T-helper 2 cell (primary cell): ENCODE data around the gene TLX3.

ENCODE experiments used
- DNase-seq, 5 experiments: peaks; one replicate each; pipeline versions ENCODE4 v3.0.0 to v3.0.0-alpha.2; 2012 to 2022

The TLX3 gene

GRCh38 chr5:171306781-171307591 is 2.1 kb upstream of the TLX3 start:
- DNase-seq = no peak

DNA sequence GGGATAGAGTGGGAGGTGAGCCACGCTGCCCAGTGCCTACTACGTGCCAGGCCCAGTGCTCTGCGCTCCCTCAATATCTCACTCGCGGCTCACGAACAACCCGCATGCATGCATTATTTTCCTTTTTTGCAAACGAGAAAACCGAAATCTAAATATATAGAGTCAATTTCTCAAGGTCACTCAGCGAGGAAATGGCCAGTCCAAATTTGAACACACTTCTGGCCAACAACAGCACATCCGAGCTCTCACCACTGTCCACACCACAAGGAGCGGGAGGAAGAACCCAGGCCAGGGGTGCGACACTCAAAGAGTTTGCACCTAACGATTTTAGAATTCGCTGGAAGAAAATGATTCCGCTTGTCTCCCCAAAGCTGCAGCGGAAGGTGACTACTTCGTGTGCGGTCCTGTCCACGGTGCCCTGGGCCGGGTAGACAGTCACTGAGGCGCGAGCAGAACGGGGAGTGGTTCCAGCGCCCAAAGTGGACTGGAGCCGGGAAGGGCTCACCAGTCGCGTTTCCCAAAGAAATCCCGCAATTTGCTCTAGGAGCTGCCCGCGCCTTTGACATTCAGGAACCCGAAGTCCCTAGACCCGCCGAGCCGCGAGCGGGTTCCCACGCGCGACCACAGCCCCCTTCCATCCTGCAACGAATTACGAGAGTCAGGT is 1.1 kb upstream of the TLX3 start:
- DNase-seq = no peak

DNA sequence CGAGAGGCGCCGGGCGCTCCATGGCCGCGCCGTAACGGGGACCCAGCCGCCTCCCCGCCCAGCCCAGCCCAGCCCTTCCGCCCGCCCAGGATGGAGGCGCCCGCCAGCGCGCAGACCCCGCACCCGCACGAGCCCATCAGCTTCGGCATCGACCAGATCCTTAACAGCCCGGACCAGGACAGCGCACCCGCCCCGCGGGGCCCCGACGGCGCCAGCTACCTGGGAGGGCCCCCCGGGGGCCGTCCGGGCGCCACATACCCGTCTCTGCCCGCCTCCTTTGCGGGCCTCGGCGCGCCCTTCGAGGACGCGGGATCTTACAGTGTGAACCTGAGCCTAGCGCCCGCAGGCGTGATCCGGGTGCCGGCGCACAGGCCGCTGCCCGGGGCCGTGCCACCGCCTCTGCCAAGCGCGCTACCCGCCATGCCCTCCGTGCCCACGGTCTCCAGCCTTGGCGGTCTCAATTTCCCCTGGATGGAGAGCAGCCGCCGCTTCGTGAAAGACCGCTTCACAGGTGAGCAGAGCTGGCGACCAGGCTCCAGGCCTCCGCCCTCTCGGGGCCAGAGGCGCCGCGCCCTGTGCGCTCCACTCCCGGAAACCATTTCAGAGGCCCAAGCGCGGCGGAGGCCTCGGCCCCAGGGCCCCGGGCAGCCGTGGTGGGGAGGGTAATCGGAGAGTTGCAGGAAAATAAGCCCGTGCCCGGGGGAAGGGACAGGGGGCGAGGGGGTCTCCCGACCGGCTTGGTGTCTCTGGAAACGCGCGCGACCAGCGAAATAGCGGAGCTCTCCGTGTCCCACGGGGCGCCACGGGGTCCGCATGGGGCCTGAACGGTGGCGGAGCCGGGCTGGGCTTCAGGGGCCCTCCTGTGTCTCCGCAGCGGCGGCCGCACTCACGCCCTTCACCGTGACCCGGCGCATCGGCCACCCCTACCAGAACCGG is 496 bp downstream of the TLX3 start:
- DNase-seq = peak in 1 of 5 experiments; percentile 24

DNA sequence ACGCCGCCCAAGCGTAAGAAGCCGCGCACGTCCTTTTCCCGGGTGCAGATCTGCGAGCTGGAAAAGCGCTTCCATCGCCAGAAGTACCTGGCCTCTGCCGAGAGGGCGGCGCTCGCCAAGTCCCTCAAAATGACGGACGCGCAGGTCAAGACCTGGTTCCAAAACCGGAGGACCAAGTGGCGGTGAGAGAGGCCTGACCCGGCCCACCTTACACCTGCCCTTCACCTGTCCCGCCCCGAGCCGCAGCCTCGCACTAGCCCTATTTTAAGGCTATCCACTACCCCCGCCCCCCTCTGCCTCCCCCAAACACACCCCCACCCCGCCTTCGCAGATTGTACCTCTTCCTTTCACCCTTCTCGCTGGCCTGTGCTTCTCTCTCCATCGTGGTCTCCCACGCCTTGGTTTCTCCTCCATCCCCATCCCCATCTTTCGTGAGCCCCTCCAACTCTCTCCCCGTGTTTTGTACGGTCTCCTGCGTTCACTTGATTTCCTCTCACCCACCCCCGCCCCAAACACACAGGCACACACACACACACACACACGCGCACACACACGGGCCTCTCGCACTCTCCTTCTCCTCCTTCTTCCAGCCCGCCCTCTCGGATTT is 1.3 kb downstream of the TLX3 start:
- peak in 1 of 5 experiments; percentile 37 for DNase-seq

DNA sequence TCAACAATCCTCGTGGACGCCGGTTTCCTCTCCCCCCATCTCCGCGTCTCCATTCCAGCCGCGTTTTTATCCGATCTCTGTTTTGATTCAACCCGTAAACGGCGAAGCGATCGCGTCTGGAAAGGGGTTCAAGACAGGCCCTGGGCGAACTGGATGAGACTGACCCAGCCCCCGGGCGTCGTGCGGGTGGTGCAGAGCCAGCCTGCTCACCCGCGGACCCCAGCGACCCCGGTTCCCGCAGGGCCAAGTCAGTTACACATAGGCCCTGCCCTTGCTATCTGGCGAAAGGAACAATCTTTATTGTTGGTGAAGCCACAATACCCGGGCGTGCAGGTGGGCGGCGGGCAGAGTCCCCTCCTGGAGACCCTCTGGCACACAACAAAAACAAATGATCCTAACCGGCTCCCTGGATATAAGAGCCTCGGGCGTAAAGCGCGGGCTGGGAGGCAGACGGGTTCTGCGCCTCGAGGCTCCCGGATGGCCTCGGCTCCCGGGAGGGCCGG is 1.8 kb downstream of the TLX3 start:
- no peak for DNase-seq

- peak in 1 of 5 experiments; percentile 44 for DNase-seq
Observed at GRCh38 chr5:171311322-171312077, 2.5 kb downstream of the TLX3 start.

DNA sequence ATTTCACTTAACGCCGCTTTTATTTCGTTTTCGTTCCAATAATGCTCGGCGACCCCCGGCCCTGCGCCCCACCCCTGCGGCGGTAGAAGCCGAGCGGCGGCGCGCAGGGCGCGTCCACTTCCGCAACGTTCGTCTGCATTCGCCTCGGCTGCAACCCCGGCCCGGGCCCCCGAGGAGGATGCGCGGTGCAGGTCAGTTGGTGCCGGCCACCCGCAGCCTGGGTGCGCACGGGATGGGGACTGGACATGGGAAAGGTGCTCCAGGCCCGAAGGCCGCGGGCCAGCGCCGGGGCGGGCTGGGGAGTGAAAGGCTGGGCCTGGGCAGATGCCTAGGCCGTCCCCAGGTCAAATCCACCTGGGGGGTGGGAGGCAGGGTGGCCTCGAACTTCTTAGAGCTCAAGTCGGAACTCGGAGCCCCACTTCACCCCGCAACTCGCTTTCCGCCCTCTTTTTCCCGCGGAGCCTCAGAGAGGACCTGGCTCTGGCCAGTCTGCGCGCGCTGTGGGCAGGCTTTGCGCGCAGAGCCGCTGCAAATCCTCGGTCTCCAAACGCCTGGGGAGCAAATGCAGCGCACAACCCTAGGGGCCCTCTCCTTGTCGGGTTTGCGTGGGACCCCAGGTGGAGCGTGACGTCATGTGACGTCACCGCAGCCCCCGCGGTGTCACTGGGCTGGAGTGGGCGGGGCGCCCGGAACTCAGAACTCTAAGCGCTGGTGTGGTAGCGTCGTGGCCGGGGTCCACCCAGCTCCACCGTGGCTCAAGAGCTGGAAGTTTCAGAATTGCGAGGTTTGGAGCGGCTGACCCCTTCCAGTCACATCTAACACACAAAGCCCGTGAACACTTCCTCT is 3.3 kb downstream of the TLX3 start:
- DNase-seq = no peak

GRCh38 chr5:171313481-171314206 is 4.6 kb downstream of the TLX3 start:
- DNase-seq = no peak

DNA sequence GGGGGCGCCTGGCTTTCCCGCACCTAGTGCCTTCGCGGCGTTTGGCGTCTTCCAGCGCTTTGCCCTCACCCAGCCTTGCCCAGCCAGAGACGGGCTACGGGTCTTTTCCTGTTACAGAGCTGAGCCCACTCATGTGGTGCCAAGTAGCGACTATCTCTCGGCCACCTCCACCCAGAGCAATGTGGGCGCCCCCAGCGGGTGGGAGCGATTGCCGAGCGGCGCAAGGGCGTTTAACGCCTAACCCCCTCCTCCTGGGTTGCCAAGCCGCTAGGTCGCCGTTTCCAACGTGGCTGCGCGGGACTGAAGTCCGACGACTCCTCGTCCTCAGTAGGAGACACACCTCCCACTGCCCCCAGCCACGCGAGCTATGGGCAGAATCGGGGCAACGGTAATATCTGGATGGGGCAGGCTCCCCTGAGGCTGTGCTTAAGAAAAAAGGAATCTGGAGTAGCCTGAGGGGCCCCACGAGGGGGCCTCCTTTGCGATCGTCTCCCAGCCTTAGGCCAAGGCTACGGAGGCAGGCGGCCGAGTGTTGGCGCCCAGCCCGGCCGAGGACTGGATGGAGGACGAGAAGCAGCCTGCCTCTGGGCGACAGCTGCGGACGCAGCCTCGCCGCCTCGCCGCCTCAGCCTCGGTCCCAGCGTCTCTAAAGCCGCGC is 5.8 kb downstream of the TLX3 start:
- no peak for DNase-seq

- no peak for DNase-seq
Observed at GRCh38 chr5:171315386-171315891, 6.4 kb downstream of the TLX3 start.

- no peak for DNase-seq
Observed at GRCh38 chr5:171315925-171316257, 6.8 kb downstream of the TLX3 start.

DNA sequence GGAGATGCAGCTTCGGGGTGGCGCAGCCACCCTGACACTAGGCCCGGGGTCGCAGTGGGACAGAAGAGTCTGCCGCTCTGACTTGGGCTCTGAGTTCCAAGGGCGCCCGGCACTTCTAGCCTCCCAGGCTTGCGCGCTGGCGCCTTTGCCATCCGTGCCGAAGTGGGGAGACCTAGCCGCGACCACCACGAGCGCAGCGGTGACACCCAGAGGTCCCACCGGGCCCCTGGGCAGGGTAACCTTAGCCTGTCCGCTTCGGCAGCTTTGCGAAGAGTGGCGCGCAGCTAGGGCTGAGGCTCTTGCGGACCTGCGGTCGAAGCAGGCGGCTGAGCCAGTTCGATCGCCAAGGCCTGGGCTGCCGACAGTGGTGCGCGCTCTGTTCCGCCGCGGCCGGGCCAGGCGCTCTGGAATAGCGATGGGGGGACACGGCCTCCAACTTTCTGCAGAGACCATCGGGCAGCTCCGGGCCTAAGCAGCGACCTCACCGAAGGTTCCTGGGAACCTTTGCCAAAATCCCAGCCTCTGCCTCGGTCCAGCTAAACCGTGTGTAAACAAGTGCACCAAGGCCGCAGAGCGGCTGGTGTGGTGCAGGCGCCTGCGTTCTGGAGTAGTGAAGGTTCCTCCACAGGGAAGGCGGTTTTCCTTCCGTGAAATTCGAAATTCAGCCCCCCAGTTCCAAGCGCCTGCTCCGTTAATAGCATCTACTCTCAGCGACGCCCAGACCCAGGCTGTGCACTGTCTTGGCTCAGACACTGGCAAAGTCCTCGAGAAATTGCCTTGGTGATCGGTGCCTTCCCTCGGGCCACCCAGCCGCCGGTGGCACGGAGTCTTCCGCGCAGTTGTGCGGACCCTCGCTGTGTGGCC is 7.4 kb downstream of the TLX3 start:
- peak in 1 of 5 experiments; percentile 17 for DNase-seq

GRCh38 chr5:171317230-171317629 is 8.2 kb downstream of the TLX3 start:
- DNase-seq = no peak

GRCh38 chr5:171318026-171318425 is 9.0 kb downstream of the TLX3 start:
- DNase-seq = no peak

DNA sequence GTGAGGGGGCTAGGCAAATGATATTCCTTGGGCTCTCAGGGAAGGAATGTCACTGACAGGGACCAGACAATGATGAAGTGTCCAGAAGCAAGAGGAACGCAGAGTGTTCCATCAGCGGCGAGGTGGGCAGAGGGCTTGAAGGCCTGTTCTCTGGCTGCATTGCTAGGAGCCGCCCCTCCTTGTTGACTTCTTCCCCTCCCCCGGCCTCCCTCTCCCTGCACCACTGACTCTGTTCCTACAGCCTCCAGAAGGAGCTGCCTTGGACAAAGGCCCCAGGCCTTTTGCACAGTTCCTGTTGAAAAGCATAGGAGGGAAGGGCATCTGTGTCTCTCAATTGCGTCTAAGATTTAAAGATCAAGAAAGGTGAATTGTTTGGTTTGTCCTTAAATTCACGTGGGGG is 12.4 kb downstream of the TLX3 start:
- no peak for DNase-seq

GRCh38 chr5:171322527-171322926 is 13.5 kb downstream of the TLX3 start:
- DNase-seq = no peak

GRCh38 chr5:171323007-171323406 is 14.0 kb downstream of the TLX3 start:
- no peak for DNase-seq
